Activated CD4-positive, alpha-beta memory T cell treated with anti-CD3 and anti-CD28 coated beads for 36 hours (primary cell): Measurements from ENCODE around the gene LAMP1. TPM values are rescaled to one million over a fixed set of nuclear protein-coding genes. Genes with fewer than 3 reads are reported as not detected.
"Not testable (repeated sequence)": the region's sequence is repeated elsewhere in the genome, so short reads cannot be mapped to it uniquely, and the experiment has no call there.

Experiments used
- CTCF ChIA-PET: fragments of 350-600 bp; sonication (Branson Sonifier 250); formaldehyde crosslinking; loops from one replicate; lab custom pipeline; 2021; ENCODE audit warnings: antibody characterized with exemption, inconsistent platforms; lab: Charles Lee
- POLR2A ChIA-PET: fragments of 350-600 bp; sonication (Branson Sonifier 250); formaldehyde crosslinking; loops from one replicate; lab custom pipeline; 2021; ENCODE audit warnings: antibody characterized with exemption; lab: Charles Lee
- DNase-seq: peaks from one replicate; pipeline ENCODE4 v3.0.0-alpha.2; 2020
- H3K27ac Mint-ChIP-seq: one replicate; pipeline ENCODE4 v1.8.0; 2021; ENCODE audit warnings: mixed read lengths
- H3K27me3 Mint-ChIP-seq: one replicate; pipeline ENCODE4 v1.8.0; 2021; ENCODE audit warnings: mixed read lengths
- H3K36me3 Mint-ChIP-seq: one replicate; pipeline ENCODE4 v1.8.0; 2021; ENCODE audit warnings: mixed read lengths
- H3K4me1 Mint-ChIP-seq: one replicate; pipeline ENCODE4 v1.8.0; 2021; ENCODE audit warnings: low read depth, mixed read lengths
- H3K4me3 Mint-ChIP-seq: one replicate; pipeline ENCODE4 v1.8.0; 2021; ENCODE audit warnings: mild to moderate bottlenecking, mixed read lengths
- H3K9me3 Mint-ChIP-seq: one replicate; pipeline ENCODE4 v1.8.0; 2021; ENCODE audit warnings: mixed read lengths
- intact Hi-C: fragments of 100-400 bp; cut with micrococcal nuclease; formaldehyde crosslinking; loops from one replicate; pipeline ENCODE4 v1.15.1; 2023
- total RNA-seq, 2 experiments: library from RNA; stranded (reverse); gene quantifications; one replicate each; pipeline ENCODE4 v1.2.3, GENCODE V29; 2021

LAMP1 gene, protein sequence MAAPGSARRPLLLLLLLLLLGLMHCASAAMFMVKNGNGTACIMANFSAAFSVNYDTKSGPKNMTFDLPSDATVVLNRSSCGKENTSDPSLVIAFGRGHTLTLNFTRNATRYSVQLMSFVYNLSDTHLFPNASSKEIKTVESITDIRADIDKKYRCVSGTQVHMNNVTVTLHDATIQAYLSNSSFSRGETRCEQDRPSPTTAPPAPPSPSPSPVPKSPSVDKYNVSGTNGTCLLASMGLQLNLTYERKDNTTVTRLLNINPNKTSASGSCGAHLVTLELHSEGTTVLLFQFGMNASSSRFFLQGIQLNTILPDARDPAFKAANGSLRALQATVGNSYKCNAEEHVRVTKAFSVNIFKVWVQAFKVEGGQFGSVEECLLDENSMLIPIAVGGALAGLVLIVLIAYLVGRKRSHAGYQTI
- total RNA-seq: 10 to 100 TPM; 45.9 to 46.8 TPM

- peak; percentile 98 for DNase-seq
- H3K27ac Mint-ChIP-seq: peak within 1 kb of the TSS; percentile 98
- peaks cover 2% of the 10 kb centered on the region for H3K9me3 Mint-ChIP-seq
- CTCF ChIA-PET: interaction anchor here (0.8 to 2.5 kb wide), 2 partner anchors 109 to 354 kb away, joined by 3 to 7 read pairs; no protein-coding TSS in a partner anchor
- H3K4me3 Mint-ChIP-seq: peak within 1 kb of the TSS; percentile 98
- peaks cover 13% of the 10 kb centered on the region for H3K27me3 Mint-ChIP-seq
- POLR2A ChIA-PET: no interaction called here
- H3K36me3 Mint-ChIP-seq: peaks cover 9% of the 10 kb centered on the region
- intact Hi-C loops: loop anchor here (1.0 to 2.0 kb wide), 3 partner anchors 89 to 355 kb away; partner anchors contain the start of gene PCID2
- peaks cover 35% of the 10 kb centered on the region for H3K4me1 Mint-ChIP-seq
Observed at GRCh38 chr13:113296823-113297369, at the start of gene LAMP1. TSS of gene LAMP1 (plus strand) at chr13:113297239. CDS start at chr13:113297435, 196 bp downstream.

- intact Hi-C loops: no loop called here
- no peaks in the 10 kb centered on the region for H3K4me1 Mint-ChIP-seq
- no peaks in the 10 kb centered on the region for H3K9me3 Mint-ChIP-seq
- no peak for DNase-seq
- ChIA-PET POLR2A (no interaction called here), CTCF (no interaction called here)
- peaks cover 45% of the 10 kb centered on the region for H3K36me3 Mint-ChIP-seq
- no peaks in the 10 kb centered on the region for H3K27me3 Mint-ChIP-seq
- H3K4me3 Mint-ChIP-seq: no peak overlapping the region
- H3K27ac Mint-ChIP-seq: no peak overlapping the region
Observed at GRCh38 chr13:113252516-113253095, 44.4 kb upstream of the LAMP1 start.

- DNase-seq, H3K9me3 Mint-ChIP-seq, H3K27me3 Mint-ChIP-seq, POLR2A ChIA-PET, H3K4me3 Mint-ChIP-seq, H3K4me1 Mint-ChIP-seq, intact Hi-C loops, CTCF ChIA-PET, H3K27ac Mint-ChIP-seq: not testable (repeated sequence)
- peaks cover 39% of the 10 kb centered on the region for H3K36me3 Mint-ChIP-seq
Observed at GRCh38 chr13:113257908-113258307, 39.1 kb upstream of the LAMP1 start.

GRCh38 chr13:113258321-113259054 is 38.6 kb upstream of the LAMP1 start:
- CTCF ChIA-PET: no interaction called here
- peaks cover 40% of the 10 kb centered on the region for H3K36me3 Mint-ChIP-seq
- no peak overlapping the region for H3K27ac Mint-ChIP-seq
- no peak overlapping the region for H3K4me3 Mint-ChIP-seq
- H3K9me3 Mint-ChIP-seq: no peaks in the 10 kb centered on the region
- no peak for DNase-seq
- no peaks in the 10 kb centered on the region for H3K4me1 Mint-ChIP-seq
- no peaks in the 10 kb centered on the region for H3K27me3 Mint-ChIP-seq
- intact Hi-C loops: no loop called here
- POLR2A ChIA-PET: no interaction called here

DNA sequence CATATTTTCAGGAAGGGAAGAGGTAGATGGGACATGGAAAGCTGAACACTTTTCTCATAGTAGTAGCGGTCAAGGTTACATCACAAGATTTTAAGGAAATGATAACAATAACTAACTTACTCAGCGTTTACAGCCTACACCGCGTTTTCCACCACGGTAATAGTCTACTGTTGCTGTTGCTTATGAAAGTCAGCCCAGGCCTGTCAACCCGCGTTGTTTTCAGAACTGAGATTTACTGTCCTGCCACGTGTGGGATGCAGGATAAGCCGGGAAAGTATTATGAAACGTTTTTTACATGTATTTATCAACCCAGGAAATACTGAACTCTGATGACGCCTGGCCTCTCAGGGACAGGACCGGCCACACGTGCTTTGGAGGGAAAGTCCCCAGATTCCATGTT is 36.0 kb upstream of the LAMP1 start:
- Mint-ChIP-seq H3K27ac (no peak overlapping the region), H3K27me3 (no peaks in the 10 kb centered on the region), H3K4me1 (no peaks in the 10 kb centered on the region), H3K4me3 (no peak overlapping the region), H3K9me3 (no peaks in the 10 kb centered on the region), H3K36me3 (peaks cover 35% of the 10 kb centered on the region)
- ChIA-PET CTCF (no interaction called here), POLR2A (no interaction called here)
- no peak for DNase-seq
- intact Hi-C loops: no loop called here

- H3K9me3 Mint-ChIP-seq, H3K27ac Mint-ChIP-seq: not testable (repeated sequence)
Observed at GRCh38 chr13:113263016-113263415, 34.0 kb upstream of the LAMP1 start.

DNA sequence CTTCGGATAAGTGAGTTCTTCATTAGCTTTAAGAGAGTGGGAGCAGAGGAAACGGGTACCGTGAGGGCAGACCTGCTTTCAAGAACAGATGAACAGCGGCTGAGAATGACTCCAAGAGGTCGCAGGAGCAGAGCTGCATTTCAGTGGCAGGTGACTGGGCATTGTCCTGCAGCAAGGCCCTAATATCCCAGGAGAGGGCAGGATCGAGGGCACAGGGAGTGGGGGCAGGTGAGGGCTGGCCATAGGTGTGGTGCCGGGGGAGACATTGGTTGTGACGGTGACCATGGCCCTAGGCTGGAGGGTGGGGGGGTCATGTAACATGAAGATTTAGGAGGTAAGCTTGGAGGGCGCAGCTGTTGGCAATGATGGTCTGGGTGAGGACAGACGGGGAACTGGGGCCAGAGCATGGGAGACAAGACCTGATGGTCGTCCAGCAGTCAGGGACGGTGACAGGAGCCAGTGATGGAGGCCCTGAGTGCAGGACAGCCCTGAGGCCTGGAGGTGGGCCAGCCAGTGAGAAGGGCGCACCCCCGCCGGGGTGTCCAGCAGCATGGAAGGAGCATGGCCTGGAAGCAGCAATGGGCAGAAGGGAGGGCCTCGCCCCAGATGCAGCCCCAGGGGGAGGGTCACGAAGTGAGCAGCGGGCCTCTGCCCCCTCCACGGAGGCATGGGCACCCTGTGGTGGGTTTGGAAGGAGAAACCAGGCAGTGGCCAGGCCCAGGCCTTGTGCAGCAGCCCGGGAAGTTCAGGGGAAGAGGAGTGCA is 29.2 kb upstream of the LAMP1 start:
- POLR2A ChIA-PET: no interaction called here
- H3K9me3 Mint-ChIP-seq: no peaks in the 10 kb centered on the region
- no peaks in the 10 kb centered on the region for H3K4me1 Mint-ChIP-seq
- peaks cover 6% of the 10 kb centered on the region for H3K36me3 Mint-ChIP-seq
- H3K27ac Mint-ChIP-seq: no peak overlapping the region
- H3K4me3 Mint-ChIP-seq: no peak overlapping the region
- H3K27me3 Mint-ChIP-seq: no peaks in the 10 kb centered on the region
- intact Hi-C loops: no loop called here
- DNase-seq: no peak
- CTCF ChIA-PET: no interaction called here

More at GRCh38 chr13:113263016-113263415, 34.0 kb upstream of the LAMP1 start:
- peaks cover 23% of the 10 kb centered on the region for H3K36me3 Mint-ChIP-seq
- H3K4me1 Mint-ChIP-seq, H3K27me3 Mint-ChIP-seq, H3K4me3 Mint-ChIP-seq, CTCF ChIA-PET, intact Hi-C loops, DNase-seq, POLR2A ChIA-PET: not testable (repeated sequence)

DNA sequence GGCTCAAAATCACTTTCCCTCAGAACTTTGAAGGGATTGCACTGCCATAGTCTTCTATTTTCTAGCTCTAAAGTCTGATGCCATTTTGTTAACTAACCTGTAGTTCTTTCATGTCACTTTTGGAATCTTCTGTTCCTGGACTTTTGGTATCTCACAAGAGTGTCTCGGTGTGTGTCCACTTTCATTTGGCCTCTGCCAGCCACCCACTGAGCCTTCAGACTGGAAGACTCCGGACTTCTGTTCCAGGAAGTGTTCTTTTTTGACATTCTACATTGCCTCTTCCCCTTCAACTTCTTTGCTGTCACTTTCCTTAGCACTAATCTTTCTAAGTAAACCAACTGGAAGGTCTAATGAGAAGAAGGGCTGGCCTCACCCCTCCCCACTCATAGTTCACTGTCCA is 25.0 kb upstream of the LAMP1 start:
- ChIA-PET CTCF (interaction anchor here (1.0 kb wide), 1 partner anchor 122 kb away, joined by 3 read pairs; no protein-coding TSS in a partner anchor), POLR2A (no interaction called here)
- no peaks in the 10 kb centered on the region for H3K4me1 Mint-ChIP-seq
- peaks cover 2% of the 10 kb centered on the region for H3K36me3 Mint-ChIP-seq
- H3K27me3 Mint-ChIP-seq: no peaks in the 10 kb centered on the region
- no peak overlapping the region for H3K4me3 Mint-ChIP-seq
- intact Hi-C loops: no loop called here
- no peaks in the 10 kb centered on the region for H3K9me3 Mint-ChIP-seq
- DNase-seq: no peak
- no peak overlapping the region for H3K27ac Mint-ChIP-seq

GRCh38 chr13:113272701-113273181 is 24.3 kb upstream of the LAMP1 start:
- no peaks in the 10 kb centered on the region for H3K27me3 Mint-ChIP-seq

GRCh38 chr13:113273321-113273720 is 23.7 kb upstream of the LAMP1 start:
- no peaks in the 10 kb centered on the region for H3K4me1 Mint-ChIP-seq
- intact Hi-C loops: no loop called here
- peaks cover 2% of the 10 kb centered on the region for H3K36me3 Mint-ChIP-seq
- ChIA-PET CTCF (interaction anchor here (1.0 kb wide), 1 partner anchor 120 kb away, joined by 4 read pairs; no protein-coding TSS in a partner anchor), POLR2A (no interaction called here)
- H3K9me3 Mint-ChIP-seq: no peaks in the 10 kb centered on the region
- no peak overlapping the region for H3K4me3 Mint-ChIP-seq
- no peak for DNase-seq
- H3K27ac Mint-ChIP-seq: no peak overlapping the region
- H3K27me3 Mint-ChIP-seq: no peaks in the 10 kb centered on the region

More at GRCh38 chr13:113272701-113273181, 24.3 kb upstream of the LAMP1 start:
- intact Hi-C loops: no loop called here
- DNase-seq: no peak
- no peak overlapping the region for H3K4me3 Mint-ChIP-seq
- POLR2A ChIA-PET: no interaction called here
- no peak overlapping the region for H3K27ac Mint-ChIP-seq
- peaks cover 2% of the 10 kb centered on the region for H3K36me3 Mint-ChIP-seq
- H3K4me1 Mint-ChIP-seq: no peaks in the 10 kb centered on the region
- CTCF ChIA-PET: interaction anchor here (1.0 kb wide), 1 partner anchor 121 kb away, joined by 4 read pairs; no protein-coding TSS in a partner anchor
- H3K9me3 Mint-ChIP-seq: no peaks in the 10 kb centered on the region
